GM19025 (cell line): ENCODE data around the gene PRSS2.
"Not testable (repeated sequence)": the region's sequence is repeated elsewhere in the genome, so short reads cannot be mapped to it uniquely, and the experiment has no call there.

Source experiments
- ATAC-seq: cut with Tn5 transposase; IDR thresholded peaks from one replicate; pipeline ENCODE4 v1.9.1; 2021; ENCODE audit warnings: mild to moderate bottlenecking, low read depth, moderate library complexity; ENCODE audit not compliant: unreplicated experiment

The PRSS2 gene

DNA sequence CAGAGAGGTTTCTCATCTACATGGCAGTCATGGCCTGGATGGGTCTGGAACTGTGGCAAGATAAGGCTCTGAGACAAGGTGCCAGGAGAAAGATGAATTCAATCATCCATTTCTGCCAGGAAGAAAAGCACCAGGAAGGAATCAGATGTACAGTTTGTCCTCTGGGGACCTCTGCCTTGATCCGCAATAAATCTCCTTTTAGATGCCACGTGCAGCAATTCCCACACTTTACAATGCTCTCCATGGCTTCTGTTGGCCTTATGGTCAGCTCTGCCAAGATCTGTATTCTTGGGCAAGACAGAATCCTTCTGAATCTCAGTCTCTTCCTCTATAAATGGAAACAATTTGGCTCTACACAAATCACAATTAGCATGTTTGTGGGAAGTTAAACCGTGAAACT, 12.5 kb upstream of the PRSS2 start:
- not testable (repeated sequence) for ATAC-seq

DNA sequence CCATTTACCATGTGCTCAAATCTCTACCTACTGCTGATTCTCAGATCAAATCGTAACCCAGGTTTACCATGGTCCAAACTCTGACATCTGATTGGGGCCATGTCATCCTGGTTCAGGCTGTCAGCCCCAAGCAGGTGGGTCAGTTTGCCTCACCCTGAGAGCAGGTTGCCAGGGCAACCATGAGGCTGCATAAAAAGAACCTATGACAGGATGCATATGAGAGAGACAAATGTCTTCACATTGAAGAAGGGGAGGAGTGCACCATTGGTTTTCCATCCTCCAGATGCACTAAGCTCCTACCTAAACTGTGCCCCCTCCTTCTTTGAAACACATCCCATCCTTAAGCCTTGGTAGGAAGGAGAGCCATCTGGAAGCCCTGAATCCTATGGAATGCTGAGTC, 11.3 kb upstream of the PRSS2 start:
- no peak for ATAC-seq

DNA sequence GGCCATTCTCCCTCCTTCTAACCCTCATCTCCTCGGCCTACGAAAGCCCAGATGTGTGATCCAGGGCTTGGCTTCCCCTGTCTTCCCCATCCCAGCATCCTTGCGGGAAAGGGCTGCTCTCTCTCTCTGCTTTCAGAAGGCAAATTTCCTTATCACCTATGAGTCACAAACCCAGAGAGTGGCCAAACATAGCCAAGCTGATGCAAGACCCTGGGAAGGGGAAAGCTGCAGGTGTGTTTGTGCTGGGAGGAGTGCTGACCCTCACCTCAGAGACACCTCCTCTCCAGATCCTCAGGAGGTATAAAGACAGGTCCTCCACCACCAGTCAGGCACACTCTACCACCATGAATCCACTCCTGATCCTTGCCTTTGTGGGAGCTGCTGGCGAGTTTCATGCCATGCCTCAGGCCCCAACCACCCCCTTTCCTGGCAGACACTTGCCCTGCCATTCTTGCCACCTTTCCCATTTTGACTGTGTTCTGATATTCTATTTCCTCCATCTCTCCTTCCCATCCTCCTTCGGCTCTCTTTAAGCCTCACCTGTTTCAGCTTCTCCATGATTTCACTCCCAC, 10.6 kb upstream of the PRSS2 start:
- ATAC-seq: no peak

DNA sequence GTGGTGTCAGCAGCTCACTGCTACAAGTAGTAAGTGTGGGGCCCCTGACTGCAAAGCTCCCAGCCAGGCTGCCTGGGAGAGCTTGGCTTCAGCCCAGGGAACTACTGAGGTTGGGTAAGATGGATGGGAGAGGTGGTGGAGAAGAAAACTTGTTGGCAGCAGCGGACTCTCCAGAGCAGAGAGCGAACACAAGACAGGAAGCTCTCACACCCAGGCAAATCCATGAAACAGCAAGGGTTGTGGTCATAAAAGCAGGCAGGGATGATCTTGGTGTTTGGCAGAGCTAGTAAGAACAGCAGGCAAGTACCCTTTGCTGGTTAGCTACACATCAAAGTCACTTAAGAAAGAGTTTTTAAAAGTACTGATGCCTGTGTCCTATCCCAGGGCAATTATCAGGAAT, 9.2 kb upstream of the PRSS2 start:
- ATAC-seq: not testable (repeated sequence)

DNA sequence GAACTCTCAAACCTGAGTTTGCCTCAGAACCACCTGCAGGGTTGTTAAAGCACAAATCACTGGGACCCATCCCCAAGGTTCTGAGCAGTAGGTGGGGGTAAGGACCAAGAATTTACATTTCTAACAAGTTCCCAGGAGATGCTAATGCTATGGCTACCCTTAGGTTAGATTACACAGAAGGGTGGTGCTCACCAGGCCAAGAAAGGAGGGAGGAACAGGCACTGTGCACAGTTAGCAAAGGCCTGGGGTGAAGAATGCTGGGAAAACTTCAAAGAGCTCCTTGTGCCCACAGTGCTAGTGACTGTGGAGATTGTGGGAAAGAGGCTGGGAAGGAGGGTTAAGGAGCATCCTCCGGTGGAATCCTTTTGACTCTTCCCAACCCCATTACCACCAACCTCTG, 8.7 kb upstream of the PRSS2 start:
- ATAC-seq: no peak

DNA sequence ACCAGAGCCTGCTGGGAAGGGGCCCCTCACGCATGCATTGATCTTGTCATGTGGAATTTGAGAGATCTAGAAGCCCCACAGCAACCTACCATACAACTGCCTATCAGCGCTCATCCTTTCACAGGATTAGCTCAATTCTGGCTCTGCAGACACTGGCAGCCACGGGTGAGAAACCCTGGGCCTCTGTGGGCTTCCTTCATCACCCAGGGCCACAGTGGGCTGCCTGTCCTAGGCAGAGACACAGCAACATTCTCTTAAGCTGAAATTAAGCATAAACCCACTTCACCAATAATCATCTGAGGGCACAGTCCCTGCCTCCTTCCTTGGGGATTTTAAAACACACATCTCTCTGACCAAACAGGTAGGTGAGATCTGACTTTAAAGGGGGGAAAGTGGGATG, 3.3 kb upstream of the PRSS2 start:
- no peak for ATAC-seq

- ATAC-seq: no peak
Observed at GRCh38 chr7:142767861-142768260, 2.9 kb upstream of the PRSS2 start.

DNA sequence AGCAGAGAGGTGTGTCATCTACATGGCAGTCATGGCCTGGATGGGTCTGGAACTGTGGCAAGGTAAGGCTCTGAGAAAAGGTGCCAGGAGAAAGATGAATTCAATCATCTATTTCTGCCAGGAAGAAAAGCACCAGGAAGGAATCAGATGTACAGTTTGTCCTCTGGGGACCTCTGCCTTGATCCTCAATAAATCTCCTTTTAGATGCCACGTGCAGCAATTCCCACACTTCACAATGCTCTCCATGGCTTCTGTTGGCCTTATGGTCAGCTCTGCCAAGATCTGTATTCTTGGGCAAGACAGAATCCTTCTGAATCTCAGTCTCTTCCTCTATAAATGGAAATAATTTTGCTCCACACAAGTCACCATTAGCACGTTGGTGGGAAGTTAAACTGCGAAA, 1.9 kb upstream of the PRSS2 start:
- not testable (repeated sequence) for ATAC-seq

- peak; percentile 84 for ATAC-seq
Observed at GRCh38 chr7:142771353-142771723, 568 bp downstream of the PRSS2 start.

DNA sequence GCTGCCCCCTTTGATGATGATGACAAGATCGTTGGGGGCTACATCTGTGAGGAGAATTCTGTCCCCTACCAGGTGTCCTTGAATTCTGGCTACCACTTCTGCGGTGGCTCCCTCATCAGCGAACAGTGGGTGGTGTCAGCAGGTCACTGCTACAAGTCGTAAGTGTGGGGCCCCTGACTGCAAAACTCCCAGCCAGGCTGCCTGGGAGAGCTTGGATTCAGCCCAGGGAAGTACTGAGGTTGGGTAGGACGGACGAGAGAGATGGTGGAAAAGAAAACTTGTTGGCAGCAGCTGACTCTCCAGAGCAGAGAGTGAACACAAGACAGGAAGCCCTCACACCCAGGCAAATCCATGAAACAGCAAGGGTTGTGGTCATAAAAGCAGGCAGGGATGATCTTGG, 1.3 kb downstream of the PRSS2 start:
- ATAC-seq: no peak

DNA sequence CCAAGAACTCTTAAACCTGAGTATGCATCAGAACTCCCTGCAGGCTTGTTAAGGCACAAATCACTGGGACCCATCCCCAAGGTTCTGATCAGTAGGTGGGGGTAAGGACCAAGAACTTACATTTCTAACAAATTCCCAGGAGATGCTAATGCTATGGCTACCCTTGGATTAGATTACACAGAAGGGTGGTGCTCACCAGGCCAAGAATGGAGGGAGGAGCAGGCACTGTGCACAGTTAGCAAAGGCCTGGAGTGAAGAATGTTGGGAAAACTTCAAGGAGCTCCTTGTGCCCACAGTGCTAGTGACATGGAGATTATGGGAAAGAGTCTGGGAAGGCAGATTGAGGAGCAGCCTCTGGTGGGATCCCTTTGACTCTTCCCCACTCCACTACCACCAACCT, 1.9 kb downstream of the PRSS2 start:
- ATAC-seq: no peak

DNA sequence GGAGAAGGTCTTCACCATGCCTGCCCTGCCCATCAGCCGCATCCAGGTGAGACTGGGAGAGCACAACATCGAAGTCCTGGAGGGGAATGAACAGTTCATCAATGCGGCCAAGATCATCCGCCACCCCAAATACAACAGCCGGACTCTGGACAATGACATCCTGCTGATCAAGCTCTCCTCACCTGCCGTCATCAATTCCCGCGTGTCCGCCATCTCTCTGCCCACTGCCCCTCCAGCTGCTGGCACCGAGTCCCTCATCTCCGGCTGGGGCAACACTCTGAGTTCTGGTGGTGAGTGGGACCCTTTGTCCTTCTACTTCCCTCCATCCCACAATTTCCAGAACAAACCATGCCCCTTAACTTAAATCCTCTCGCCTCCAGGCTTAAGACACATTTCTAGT, 2.5 kb downstream of the PRSS2 start:
- ATAC-seq: no peak

DNA sequence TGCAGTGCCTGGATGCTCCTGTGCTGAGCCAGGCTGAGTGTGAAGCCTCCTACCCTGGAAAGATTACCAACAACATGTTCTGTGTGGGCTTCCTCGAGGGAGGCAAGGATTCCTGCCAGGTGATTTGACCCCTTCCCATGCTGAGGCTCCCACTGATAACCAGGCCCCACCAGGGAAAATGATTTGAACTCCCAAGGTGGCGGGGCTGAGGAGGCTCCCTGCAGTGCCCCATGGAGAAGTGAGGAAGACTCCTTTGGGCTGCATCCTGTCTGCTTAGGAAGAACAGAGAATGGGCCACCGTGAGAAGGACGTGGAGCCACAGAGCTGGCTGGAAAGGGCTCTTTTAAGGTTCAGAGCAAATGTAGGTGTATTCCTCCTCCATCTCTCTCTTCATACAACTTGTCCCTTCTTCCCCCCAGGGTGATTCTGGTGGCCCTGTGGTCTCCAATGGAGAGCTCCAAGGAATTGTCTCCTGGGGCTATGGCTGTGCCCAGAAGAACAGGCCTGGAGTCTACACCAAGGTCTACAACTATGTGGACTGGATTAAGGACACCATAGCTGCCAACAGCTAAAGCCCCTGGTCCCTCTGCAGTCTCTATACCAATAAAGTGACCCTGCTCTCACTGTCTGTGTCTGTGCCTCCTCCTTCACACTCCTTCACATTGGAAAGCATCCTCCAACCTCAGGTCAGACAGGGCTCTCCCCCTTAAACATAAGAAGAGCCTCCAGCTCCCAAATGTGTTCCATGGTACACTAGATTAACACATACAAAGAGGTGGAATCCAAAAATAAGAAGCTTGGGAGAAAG, 3.4 kb downstream of the PRSS2 start:
- no peak for ATAC-seq

- no peak for ATAC-seq
Observed at GRCh38 chr7:142774826-142775225, 4.1 kb downstream of the PRSS2 start.

DNA sequence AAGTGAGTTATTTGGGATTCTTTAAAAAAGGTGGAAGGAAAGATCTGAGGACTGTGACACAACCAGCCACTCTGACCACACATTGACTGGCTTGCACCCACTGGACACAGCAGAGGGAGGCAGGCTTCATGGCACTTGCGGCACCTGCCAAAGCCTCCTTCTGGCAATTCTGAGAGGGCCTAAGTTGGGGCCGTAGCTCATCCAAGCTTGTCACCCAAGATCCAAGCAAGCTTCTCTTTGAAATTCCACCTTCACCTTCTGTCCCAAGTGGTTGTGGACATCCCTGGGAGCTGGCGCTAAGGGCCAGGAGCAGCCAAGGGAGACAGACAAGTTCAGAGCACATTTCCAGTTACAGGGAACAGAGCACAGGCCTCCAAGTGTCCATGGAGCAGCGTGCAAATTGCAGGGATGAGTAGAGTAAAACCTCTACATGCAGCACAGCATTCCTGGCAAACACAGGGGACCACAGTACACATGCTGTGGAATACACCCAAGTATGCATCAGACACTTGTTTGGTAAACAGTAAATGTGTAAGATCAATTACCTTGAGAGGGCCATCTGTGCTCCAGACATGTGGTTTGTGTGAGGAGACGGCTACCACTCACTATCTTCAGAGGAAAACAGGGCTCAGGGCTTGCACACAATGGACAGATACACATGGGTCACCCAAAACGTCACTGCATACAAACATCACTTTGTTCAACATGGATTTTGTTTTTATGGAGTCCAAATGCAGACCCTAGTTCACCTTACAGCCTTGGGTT, 4.8 kb downstream of the PRSS2 start:
- ATAC-seq: not testable (repeated sequence)

- ATAC-seq: no peak
Observed at GRCh38 chr7:142776206-142776844, 5.6 kb downstream of the PRSS2 start.

GRCh38 chr7:142776845-142777225, 6.1 kb downstream of the PRSS2 start:
- ATAC-seq: not testable (repeated sequence)

GRCh38 chr7:142777318-142777717, 6.5 kb downstream of the PRSS2 start:
- no peak for ATAC-seq

GRCh38 chr7:142782922-142783900, 12.4 kb downstream of the PRSS2 start:
- peak; percentile 95 for ATAC-seq

DNA sequence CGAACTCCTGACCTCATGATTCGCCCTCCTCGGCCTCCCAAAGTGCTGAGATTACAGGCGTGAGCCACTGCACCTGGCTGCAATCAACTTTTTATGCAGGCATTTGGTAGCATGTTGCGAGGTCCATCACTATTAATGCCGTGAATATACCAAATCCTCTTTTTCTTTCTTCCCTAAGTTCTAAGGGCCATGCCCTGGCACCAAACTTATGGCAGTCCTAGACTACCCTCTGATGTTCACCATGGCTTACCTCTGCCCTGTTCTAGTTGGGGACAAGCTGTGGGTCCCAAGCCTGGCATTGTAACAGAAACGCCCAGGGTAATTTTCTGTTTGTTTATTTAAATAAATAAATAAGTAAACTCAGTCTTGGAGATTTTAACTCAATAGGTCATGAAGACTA, 13.3 kb downstream of the PRSS2 start:
- no peak for ATAC-seq
